Measurements from ENCODE around the gene DHRS4.
"Not testable (repeated sequence)": the region's sequence is repeated elsewhere in the genome, so short reads cannot be mapped to it uniquely, and the experiment has no call there.

DHRS4 gene

GRCh38 chr14:23984891-23985602 is 31.5 kb downstream of the DHRS4 start:
- DNase-seq (ENCODE audit: low read depth), result peak; percentile 51

- not testable (repeated sequence) for DNase-seq (ENCODE audit: low read depth)
Observed at GRCh38 chr14:23988223-23988606, 34.6 kb downstream of the DHRS4 start.

GRCh38 chr14:23988607-23989363 is 35.2 kb downstream of the DHRS4 start, which contains the start of gene DHRS4L2:
Gene DHRS4L2 (plus strand): TSS chr14:23988929. CDS start chr14:23988948, 19 bp downstream.
- DNase-seq (ENCODE audit: low read depth), result peak; percentile 33

GRCh38 chr14:23989734-23990445 is 36.3 kb downstream of the DHRS4 start:
- not testable (repeated sequence) for DNase-seq (ENCODE audit: low read depth)

GRCh38 chr14:23990961-23991360 is 37.4 kb downstream of the DHRS4 start:
- DNase-seq (ENCODE audit: low read depth), result not testable (repeated sequence)

- not testable (repeated sequence) for DNase-seq (ENCODE audit: low read depth)
Observed at GRCh38 chr14:23993042-23993441, 39.5 kb downstream of the DHRS4 start.

GRCh38 chr14:23996009-23996408 is 42.4 kb downstream of the DHRS4 start:
- DNase-seq (ENCODE audit: low read depth), result not testable (repeated sequence)

- DNase-seq (ENCODE audit: low read depth), result not testable (repeated sequence)
Observed at GRCh38 chr14:23996825-23997224, 43.3 kb downstream of the DHRS4 start.

- DNase-seq (ENCODE audit: low read depth), result not testable (repeated sequence)
Observed at GRCh38 chr14:23999640-24000039, 46.1 kb downstream of the DHRS4 start.

- not testable (repeated sequence) for DNase-seq (ENCODE audit: low read depth)
Observed at GRCh38 chr14:24001078-24001477, 47.5 kb downstream of the DHRS4 start.

- not testable (repeated sequence) for DNase-seq (ENCODE audit: low read depth)
Observed at GRCh38 chr14:24001679-24002078, 48.1 kb downstream of the DHRS4 start.

- DNase-seq (ENCODE audit: low read depth), result not testable (repeated sequence)
Observed at GRCh38 chr14:24006471-24006816, 52.9 kb downstream of the DHRS4 start.

- not testable (repeated sequence) for DNase-seq (ENCODE audit: low read depth)
Observed at GRCh38 chr14:24006817-24007652, 53.5 kb downstream of the DHRS4 start.

- no peak for DNase-seq (ENCODE audit: low read depth)
Observed at GRCh38 chr14:24011051-24011450, 57.5 kb downstream of the DHRS4 start.

GRCh38 chr14:24012726-24013273 is 59.2 kb downstream of the DHRS4 start:
- DNase-seq (ENCODE audit: low read depth), result not testable (repeated sequence)

- DNase-seq (ENCODE audit: low read depth), result peak; percentile 41
Observed at GRCh38 chr14:24013654-24014514, 60.3 kb downstream of the DHRS4 start.

- not testable (repeated sequence) for DNase-seq (ENCODE audit: low read depth)
Observed at GRCh38 chr14:24015745-24016144, 62.2 kb downstream of the DHRS4 start.
